Endothelial cell of umbilical vein (primary cell): ENCODE results near the gene CBLN3. TPM values are rescaled to one million over a fixed set of nuclear protein-coding genes. Genes with fewer than 3 reads are reported as not detected.
"Not testable (repeated sequence)": the region's sequence is repeated elsewhere in the genome, so short reads cannot be mapped to it uniquely, and the experiment has no call there.

ENCODE experiments used
- BruUV-seq: library from RNA; stranded (reverse); fragments of 400-500 nt; replicated peaks from 2 replicates; lab custom pipeline; 2021; lab: Mats Ljungman, UMichigan
- CTCF ChIA-PET: fragments of 300-600, 350-600 bp; sonication (Branson Sonifier 250); formaldehyde crosslinking; loops from one replicate; lab custom pipeline; 2021; ENCODE audit warnings: antibody characterized with exemption, inconsistent platforms; lab: Charles Lee
- POLR2A ChIA-PET: fragments of 300-600, 350-600 bp; sonication (Branson Sonifier 250); formaldehyde crosslinking; loops from one replicate; lab custom pipeline; 2021; ENCODE audit warnings: antibody characterized with exemption, inconsistent platforms; lab: Charles Lee
- DNase-seq: peaks from one replicate; pipeline ENCODE4 v3.0.0-alpha.2; 2011; ENCODE audit warnings: low read depth, low spot score
- FAIRE-seq: peaks from 2 replicates; lab custom pipeline; 2011; peaks lifted over from hg19 to GRCh38; lab: Jason Lieb, UNC
- H2AFZ ChIP-seq: 2 replicates; pipeline ENCODE4 v1.6.0; 2012; ENCODE audit warnings: low read depth, low read length, control low read depth, inconsistent platforms
- H3K27ac ChIP-seq: 2 replicates; pipeline ENCODE4 v1.5.1; 2011; ENCODE audit warnings: low read depth, mild to moderate bottlenecking, control low read depth, low read length, moderate library complexity; ENCODE audit not compliant: insufficient read depth
- H3K27me3 ChIP-seq, 2 experiments: 2 replicates each; pipeline versions ENCODE4 v1.6.0 to v1.6.1; 2011; ENCODE audit warnings: low read length in 2 of 2, mixed read lengths in 1 of 2; ENCODE audit not compliant: control insufficient read depth in 2 of 2, insufficient read depth in 2 of 2
- H3K36me3 ChIP-seq, 2 experiments: 2 replicates in 1 of 2; 3 replicates in 1 of 2; pipeline ENCODE4 v1.5.1; 2011; ENCODE audit warnings: low read length in 2 of 2, mild to moderate bottlenecking in 1 of 2, moderate library complexity in 1 of 2; ENCODE audit not compliant: control insufficient read depth in 2 of 2, insufficient read depth in 2 of 2; ENCODE audit errors: extremely low read depth in 1 of 2
- H3K4me1 ChIP-seq: 3 replicates; pipeline ENCODE4 v1.5.1; 2011; ENCODE audit warnings: mild to moderate bottlenecking, low read length; ENCODE audit not compliant: control insufficient read depth, insufficient read depth; ENCODE audit errors: extremely low read depth
- H3K4me2 ChIP-seq: 2 replicates; pipeline ENCODE4 v1.6.1; 2011; ENCODE audit warnings: low read length, control low read depth, mixed read lengths; ENCODE audit not compliant: insufficient read depth
- H3K4me3 ChIP-seq, 3 experiments: fragments of 200-600 bp in 1 of 3; sonication (generic), shearing (Covaris generic) in 1 of 3; replicated peaks in 1 of 3; 2 replicates each; pipeline ENCODE4 v1.5.1; 2011 to 2016; ENCODE audit warnings: control low read depth in 3 of 3, low read length in 3 of 3, mild to moderate bottlenecking in 2 of 3, inconsistent platforms in 1 of 3, low read depth in 1 of 3, moderate library complexity in 1 of 3; ENCODE audit not compliant: insufficient read depth in 1 of 3
- H3K79me2 ChIP-seq: 2 replicates; pipeline ENCODE4 v1.6.0; 2012; ENCODE audit warnings: low read length, inconsistent platforms; ENCODE audit not compliant: control insufficient read depth, insufficient read depth
- H3K9ac ChIP-seq: replicated peaks from 2 replicates; pipeline ENCODE3; 2011; ENCODE audit warnings: low read length, control low read depth; ENCODE audit not compliant: insufficient read depth; ENCODE audit errors: extremely low read depth
- H3K9me1 ChIP-seq: replicated peaks from 3 replicates; pipeline ENCODE4 v1.6.0; 2011; ENCODE audit warnings: mild to moderate bottlenecking, low read length; ENCODE audit not compliant: control insufficient read depth, insufficient read depth; ENCODE audit errors: extremely low read depth
- H3K9me3 ChIP-seq: replicated peaks from 2 replicates; pipeline ENCODE4 v1.5.1; 2012; ENCODE audit warnings: low read length, inconsistent platforms; ENCODE audit not compliant: control insufficient read depth, insufficient read depth
- H4K20me1 ChIP-seq: replicated peaks from 2 replicates; pipeline ENCODE3; 2011; ENCODE audit warnings: mild to moderate bottlenecking, low read length; ENCODE audit not compliant: control insufficient read depth, insufficient read depth; ENCODE audit errors: extremely low read depth
- CTCF ChIP-seq, 2 donors: IDR thresholded peaks; 1 replicate in 1 of 2; 2 replicates in 1 of 2; pipeline ENCODE4 v1.5.1; 2011; ENCODE audit warnings: low read length in 2 of 2, mild to moderate bottlenecking in 2 of 2, moderate library complexity in 2 of 2, control low read depth in 1 of 2, inconsistent platforms in 1 of 2, low read depth in 1 of 2; ENCODE audit not compliant: insufficient read depth in 1 of 2; ENCODE audit errors: extremely low read depth in 1 of 2
- EZH2 ChIP-seq: IDR thresholded peaks from 2 replicates; pipeline ENCODE4 v1.6.1; 2012; ENCODE audit warnings: borderline replicate concordance, low read depth, mild to moderate bottlenecking, moderate library complexity, low read length, inconsistent platforms; ENCODE audit not compliant: severe bottlenecking
- FOS ChIP-seq: IDR thresholded peaks from 2 replicates; pipeline ENCODE4 v1.6.1; 2011; ENCODE audit warnings: mild to moderate bottlenecking, low read length, moderate library complexity, borderline replicate concordance; ENCODE audit not compliant: insufficient read depth
- GATA2 ChIP-seq: IDR thresholded peaks from 2 replicates; pipeline ENCODE4 v1.7.0; 2011; ENCODE audit warnings: low read depth, mild to moderate bottlenecking, moderate library complexity, mixed read lengths, low read length; ENCODE audit not compliant: insufficient read length, insufficient read depth
- JUN ChIP-seq: IDR thresholded peaks from 2 replicates; pipeline ENCODE4 v1.6.1; 2011; ENCODE audit warnings: borderline replicate concordance, low read depth; ENCODE audit not compliant: insufficient read length, insufficient read depth
- MYC ChIP-seq: IDR thresholded peaks from one replicate; pipeline ENCODE4 v1.6.1; 2011; ENCODE audit warnings: mild to moderate bottlenecking, low read depth, low read length
- POLR2A ChIP-seq: IDR thresholded peaks from 2 replicates; pipeline ENCODE4 v1.6.1; 2012; ENCODE audit warnings: low read depth, mild to moderate bottlenecking, control low read depth, low read length
- POLR2AphosphoS5 ChIP-seq: IDR thresholded peaks from 2 replicates; pipeline ENCODE4 v1.6.1; 2012; ENCODE audit warnings: low read depth, mild to moderate bottlenecking, control low read depth, low read length, moderate library complexity; ENCODE audit not compliant: insufficient read depth
- dilution Hi-C: fragments of 300-500 bp; cut with MboI; formaldehyde crosslinking; loops from one replicate; pipeline ENCODE4 v1.15.0; 2019; ENCODE audit warnings: low sequenced_read_pairs; ENCODE audit not compliant: extremely low pct_ligation_motif_present
- intact Hi-C: fragments of 100-400 bp; cut with micrococcal nuclease; formaldehyde crosslinking; loops from one replicate; pipeline ENCODE4 v1.10.0; 2022
- polyA plus RNA-seq, 4 experiments: library from polyadenylated mRNA; depleted of rRNA in 3 of 4; stranded (reverse) in 3 of 4; unstranded in 1 of 4; fragments of >200 nt; gene quantifications; 2 replicates each; pipeline versions ENCODE4 v1.2.1 to v1.2.3, GENCODE V29; 2011 to 2012; ENCODE audit warnings: missing spikeins in 1 of 4
- total RNA-seq: library from RNA; stranded (reverse); gene quantifications from 2 replicates; pipeline ENCODE4 v1.2.3, GENCODE V29; 2021
- TF ChIP-seq, protein P1 (sequence below): IDR thresholded peaks from 2 replicates; pipeline ENCODE4 v1.6.1; 2011; ENCODE audit not compliant: insufficient read depth, insufficient read length

The CBLN3 gene
- total and polyA plus RNA-seq, 2 donors (not counting 3 experiments of a cell fraction or from before 2014, with no cell fraction given), result 7.9 to 8.6 TPM

DNA sequence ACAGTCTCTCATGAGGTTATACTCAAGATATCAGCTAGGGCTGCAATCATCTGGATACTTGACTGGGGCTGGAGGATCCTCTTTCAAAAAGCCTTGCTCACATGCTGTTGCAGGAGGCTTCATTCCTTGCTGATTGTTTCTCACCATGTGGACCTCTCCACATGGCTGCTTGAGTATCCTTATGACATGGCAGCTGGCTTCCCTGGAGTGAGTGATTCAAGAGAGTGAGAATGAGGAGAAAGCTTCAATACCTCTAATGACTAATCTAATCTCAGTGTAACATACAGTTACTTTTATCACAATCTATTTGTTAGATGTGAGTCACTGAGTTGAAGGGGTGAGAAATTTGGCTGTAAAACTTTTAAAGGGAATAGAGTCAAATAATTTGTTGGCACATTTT lies 27.5 kb upstream of the CBLN3 start:
- no peak overlapping the region for H3K9ac ChIP-seq
- H3K9me1 ChIP-seq, result no peaks in the 10 kb centered on the region
- no peaks in the 10 kb centered on the region for H4K20me1 ChIP-seq
- no peak overlapping the region for H3K27ac ChIP-seq
- FAIRE-seq (no peak), DNase-seq (no peak)
- no peaks in the 10 kb centered on the region for H3K27me3 ChIP-seq
- H3K4me1 ChIP-seq, result no peaks in the 10 kb centered on the region
- no peak overlapping the region for H2AFZ ChIP-seq
- H3K9me3 ChIP-seq, result no peaks in the 10 kb centered on the region
- TF ChIP-seq EZH2 (no peak), GATA2 (no peak), POLR2AphosphoS5 (no peak), POLR2A (no peak), CTCF (IDR thresholded peaks at IDR 0.05; ENCODE audit: extremely low read depth in 1 of 2, insufficient read depth in 1 of 2, low read depth in 1 of 2, low read length in 2 of 2) (no peak), FOS (no peak), MYC (no peak), JUN (no peak)
- TF ChIP-seq, protein P1, sequence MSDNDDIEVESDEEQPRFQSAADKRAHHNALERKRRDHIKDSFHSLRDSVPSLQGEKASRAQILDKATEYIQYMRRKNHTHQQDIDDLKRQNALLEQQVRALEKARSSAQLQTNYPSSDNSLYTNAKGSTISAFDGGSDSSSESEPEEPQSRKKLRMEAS, result no peak
- H3K4me3 ChIP-seq, result no peak overlapping the region
- dilution Hi-C loops (no loop called here), intact Hi-C loops (no loop called here)
- no peaks in the 10 kb centered on the region for H3K36me3 ChIP-seq
- ChIA-PET CTCF (no interaction called here), POLR2A (no interaction called here)
- BruUV-seq, result no TSS peak
- H3K79me2 ChIP-seq, result no peaks in the 10 kb centered on the region
- H3K4me2 ChIP-seq, result no peak overlapping the region

DNA sequence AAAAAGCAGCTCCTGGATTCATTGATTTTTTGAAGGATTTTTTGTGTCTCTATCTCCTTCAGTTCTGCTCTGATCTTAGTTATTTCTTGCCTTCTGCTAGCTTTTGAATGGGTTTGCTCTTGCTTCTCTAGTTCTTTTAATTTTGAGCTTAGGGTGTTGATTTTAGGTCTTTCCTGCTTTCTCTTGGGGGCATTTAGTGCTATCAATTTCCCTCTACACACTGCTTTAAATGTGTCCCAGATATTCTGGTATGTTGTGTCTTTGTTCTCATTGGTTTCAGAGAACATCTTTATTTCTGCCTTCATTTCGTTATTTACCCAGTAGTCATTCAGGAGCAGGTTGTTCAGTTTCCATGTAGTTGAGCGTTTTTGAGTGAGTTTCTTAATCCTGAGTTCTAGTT lies 21.4 kb upstream of the CBLN3 start:
- H3K9me1 ChIP-seq, CTCF ChIA-PET, dilution Hi-C loops, DNase-seq, H3K27me3 ChIP-seq, H3K4me2 ChIP-seq, H3K36me3 ChIP-seq, H3K4me3 ChIP-seq, H2AFZ ChIP-seq, H3K9ac ChIP-seq, intact Hi-C loops, H3K79me2 ChIP-seq, H3K4me1 ChIP-seq, POLR2A ChIA-PET, H3K27ac ChIP-seq, H3K9me3 ChIP-seq, H4K20me1 ChIP-seq, FAIRE-seq, BruUV-seq: not testable (repeated sequence)
